ENCODE measurements around the gene CRIP3. TPM values are rescaled to one million over a fixed set of nuclear protein-coding genes. Genes with fewer than 3 reads are reported as not detected.

Gene CRIP3
- total and polyA plus RNA-seq, 10 donors, result 6.4 to 36.5 (median 8.6) TPM

GRCh38 chr6:43299338-43300293, 9.0 kb downstream of the CRIP3 start:
- no peak overlapping the region for H3K27ac ChIP-seq
- no peak for DNase-seq
- H3K27me3 ChIP-seq (replicated peaks in 1 of 7), result peaks cover 0 to 36% (median 0%) of the 10 kb centered on the region in 7 donors
- WGBS, 5 donors, result 78 to 87% (median 83%) methylated on average over 12 to 18 of the region's 18 CpGs
- no peak overlapping the region for H3K4me3 ChIP-seq
- intact Hi-C loops (cut with DNase I; ENCODE audit: low total_unique reads), result no loop called here
- no peaks in the 10 kb centered on the region for H3K9me3 ChIP-seq
- no peaks in the 10 kb centered on the region for H3K36me3 ChIP-seq
- H3K4me1 ChIP-seq, result no peaks in the 10 kb centered on the region
- TF ChIP-seq POLR2AphosphoS5 (IDR thresholded peaks at IDR 0.05) (peak in 1 of 3 donors; percentile 14), POLR2A (IDR thresholded peaks at IDR 0.05) (no peak)

- H3K4me3 ChIP-seq, result no peak overlapping the region
- no peak for DNase-seq
- H3K27ac ChIP-seq, result no peak overlapping the region
- H3K36me3 ChIP-seq, result no peaks in the 10 kb centered on the region
- 68 to 82% (median 78%) methylated on average over 11 to 12 of the region's 12 CpGs for WGBS, 5 donors
- H3K9me3 ChIP-seq, result no peaks in the 10 kb centered on the region
- H3K4me1 ChIP-seq, result no peaks in the 10 kb centered on the region
- H3K27me3 ChIP-seq (replicated peaks in 1 of 7), result peaks cover 0 to 36% (median 0%) of the 10 kb centered on the region in 7 donors
- TF ChIP-seq, protein P1, sequence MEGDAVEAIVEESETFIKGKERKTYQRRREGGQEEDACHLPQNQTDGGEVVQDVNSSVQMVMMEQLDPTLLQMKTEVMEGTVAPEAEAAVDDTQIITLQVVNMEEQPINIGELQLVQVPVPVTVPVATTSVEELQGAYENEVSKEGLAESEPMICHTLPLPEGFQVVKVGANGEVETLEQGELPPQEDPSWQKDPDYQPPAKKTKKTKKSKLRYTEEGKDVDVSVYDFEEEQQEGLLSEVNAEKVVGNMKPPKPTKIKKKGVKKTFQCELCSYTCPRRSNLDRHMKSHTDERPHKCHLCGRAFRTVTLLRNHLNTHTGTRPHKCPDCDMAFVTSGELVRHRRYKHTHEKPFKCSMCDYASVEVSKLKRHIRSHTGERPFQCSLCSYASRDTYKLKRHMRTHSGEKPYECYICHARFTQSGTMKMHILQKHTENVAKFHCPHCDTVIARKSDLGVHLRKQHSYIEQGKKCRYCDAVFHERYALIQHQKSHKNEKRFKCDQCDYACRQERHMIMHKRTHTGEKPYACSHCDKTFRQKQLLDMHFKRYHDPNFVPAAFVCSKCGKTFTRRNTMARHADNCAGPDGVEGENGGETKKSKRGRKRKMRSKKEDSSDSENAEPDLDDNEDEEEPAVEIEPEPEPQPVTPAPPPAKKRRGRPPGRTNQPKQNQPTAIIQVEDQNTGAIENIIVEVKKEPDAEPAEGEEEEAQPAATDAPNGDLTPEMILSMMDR (IDR thresholded peaks at IDR 0.05 in 8 of 11, conservative IDR thresholded peaks at IDR 0.05 in 3 of 11), result no peak
- TF ChIP-seq POLR2AphosphoS5 (IDR thresholded peaks at IDR 0.05) (no peak), POLR2A (IDR thresholded peaks at IDR 0.05) (no peak)
- intact Hi-C loops (cut with DNase I; ENCODE audit: low total_unique reads), result no loop called here
These were observed 9.9 kb downstream of the CRIP3 start for GRCh38 chr6:43298565-43299337.

DNA sequence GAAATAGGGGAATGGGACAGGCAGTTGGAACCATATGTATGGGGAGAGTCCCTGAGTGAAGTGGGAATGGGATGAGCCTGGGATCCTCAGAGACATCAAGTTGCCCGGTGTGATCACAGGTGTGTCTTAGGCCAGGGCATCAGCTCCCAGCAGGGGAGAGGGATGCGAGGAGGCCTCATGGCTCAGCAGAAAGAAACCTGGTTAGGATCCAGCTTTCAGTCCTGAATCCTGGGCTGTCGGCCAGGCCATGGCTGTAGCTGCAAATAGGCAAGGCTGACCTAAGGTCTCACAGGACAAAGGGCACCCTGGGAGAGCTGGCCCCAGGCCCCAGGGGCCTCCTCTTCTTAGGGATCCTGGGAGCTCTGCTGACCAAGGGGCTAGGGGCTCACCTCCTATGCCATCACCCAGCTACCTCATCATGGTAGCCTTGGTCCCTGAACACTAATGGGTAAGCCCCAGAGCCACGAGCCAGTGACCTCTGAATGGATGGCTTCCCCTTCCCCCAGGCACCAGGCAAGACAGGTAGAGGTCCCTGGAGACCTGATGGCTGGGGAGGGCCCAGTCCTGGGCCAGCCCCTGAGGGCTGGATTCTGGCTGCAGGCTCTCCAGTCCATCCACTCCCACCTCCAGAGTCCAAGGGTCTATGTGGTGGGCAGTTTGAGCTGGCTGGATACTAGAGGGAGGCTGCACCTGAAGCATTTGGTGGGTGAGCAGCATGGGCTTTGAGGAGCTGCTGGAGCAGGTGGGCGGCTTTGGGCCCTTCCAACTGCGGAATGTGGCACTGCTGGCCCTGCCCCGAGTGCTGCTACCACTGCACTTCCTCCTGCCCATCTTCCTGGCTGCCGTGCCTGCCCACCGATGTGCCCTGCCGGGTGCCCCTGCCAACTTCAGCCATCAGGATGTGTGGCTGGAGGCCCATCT, 10.7 kb downstream of the CRIP3 start, which contains the start of gene SLC22A7:
Gene SLC22A7 (plus strand): TSS at position 617 of the 921 bp plus-strand sequence. CDS start 99 bp downstream, at position 716.
- peaks cover 0 to 36% (median 0%) of the 10 kb centered on the region in 7 donors for H3K27me3 ChIP-seq (replicated peaks in 1 of 7)
- WGBS, 5 donors, result 64 to 89% (median 72%) methylated on average over 8 to 10 of the region's 10 CpGs
- TF ChIP-seq, protein P1 (IDR thresholded peaks at IDR 0.05 in 8 of 11, conservative IDR thresholded peaks at IDR 0.05 in 3 of 11), result no peak
- TF ChIP-seq POLR2AphosphoS5 (IDR thresholded peaks at IDR 0.05) (peak in 1 of 3 donors; percentile 22), POLR2A (IDR thresholded peaks at IDR 0.05) (no peak)
- H3K4me3 ChIP-seq, result no peak within 1 kb of the TSS
- H3K9me3 ChIP-seq, result no peaks in the 10 kb centered on the region
- no peak within 1 kb of the TSS for H3K27ac ChIP-seq
- no peaks in the 10 kb centered on the region for H3K4me1 ChIP-seq
- no peak for DNase-seq
- intact Hi-C loops (cut with DNase I; ENCODE audit: low total_unique reads), result no loop called here
- H3K36me3 ChIP-seq, result no peaks in the 10 kb centered on the region
